Stimulated activated CD8-positive, alpha-beta memory T cell treated with anti-CD3 and anti-CD28 coated beads, Interleukin-7, amount 100 ng/mL, for 48 hours (primary cell): ENCODE measurements around the gene SELENOK.

ENCODE experiments used
- DNase-seq, 2 donors: peaks; one replicate each; pipeline ENCODE4 v3.0.0-alpha.2; 2020; ENCODE audit warnings: low read depth in 1 of 2; ENCODE audit errors: extremely low read depth in 1 of 2

SELENOK gene

GRCh38 chr3:53884623-53885022 is 7.0 kb downstream of the SELENOK start:
- no peak for DNase-seq

DNA sequence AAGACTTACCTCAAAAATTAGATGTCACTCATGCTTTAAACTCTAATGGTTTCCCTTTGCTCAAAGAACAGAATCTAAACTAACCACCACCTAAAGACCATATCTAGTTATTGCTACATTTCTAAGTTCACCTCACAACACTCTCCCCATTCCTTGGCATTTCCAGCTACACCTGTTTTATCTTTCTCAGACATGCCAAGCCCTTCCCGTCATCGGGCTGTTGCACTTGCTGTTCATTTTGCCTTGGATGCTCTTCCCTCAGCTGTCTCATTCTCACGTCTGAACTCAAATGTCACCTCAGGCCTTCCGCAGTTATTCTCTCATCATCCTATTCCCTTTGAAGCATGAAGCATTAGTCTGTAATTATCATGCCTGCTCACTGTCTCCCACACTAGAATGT is 8.7 kb downstream of the SELENOK start:
- no peak for DNase-seq

GRCh38 chr3:53881691-53882593 is 9.7 kb downstream of the SELENOK start, which contains the start of gene ACTR8:
Gene ACTR8, minus strand, starts transcription at chr3:53882152. Its CDS starts 51 bp downstream, at chr3:53882101.
- DNase-seq: peak; percentile 69 to 74

GRCh38 chr3:53880396-53881345 is 11.0 kb downstream of the SELENOK start:
- DNase-seq: no peak

DNA sequence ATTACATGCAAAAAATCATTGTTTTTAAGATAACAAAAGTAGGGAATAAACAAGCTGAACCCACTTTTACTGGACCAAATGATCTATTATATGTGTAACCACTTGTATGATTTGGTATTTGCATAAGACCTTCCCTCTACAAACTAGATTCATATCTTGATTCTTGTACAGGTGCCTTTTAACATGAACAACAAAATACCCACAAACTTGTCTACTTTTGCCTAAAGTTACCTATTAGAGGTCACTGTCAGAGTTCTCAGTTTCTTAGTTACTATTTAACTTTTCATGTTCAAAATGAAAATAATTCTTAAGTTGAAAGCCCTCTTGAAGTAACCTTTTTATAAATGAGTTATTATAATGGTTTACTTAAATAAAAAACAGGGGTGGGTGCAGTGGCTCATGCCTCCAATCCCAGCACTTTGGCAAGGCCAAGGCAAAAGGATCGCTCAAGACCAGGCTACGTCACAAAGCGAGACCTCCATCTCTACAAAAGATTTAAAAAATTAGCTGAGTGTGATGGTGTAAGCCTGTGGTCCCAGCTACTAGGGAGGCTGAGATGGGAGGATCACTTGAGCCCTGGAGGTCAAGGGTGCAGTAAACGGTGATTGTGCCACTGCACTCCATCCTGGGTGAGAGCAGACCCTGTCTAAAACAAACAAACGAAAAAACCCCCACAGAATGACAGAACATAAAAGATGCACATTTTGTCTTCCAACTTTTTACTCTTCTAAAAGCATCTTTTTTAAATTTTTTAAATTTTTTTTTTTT is 25.7 kb downstream of the SELENOK start:
- no peak for DNase-seq

DNA sequence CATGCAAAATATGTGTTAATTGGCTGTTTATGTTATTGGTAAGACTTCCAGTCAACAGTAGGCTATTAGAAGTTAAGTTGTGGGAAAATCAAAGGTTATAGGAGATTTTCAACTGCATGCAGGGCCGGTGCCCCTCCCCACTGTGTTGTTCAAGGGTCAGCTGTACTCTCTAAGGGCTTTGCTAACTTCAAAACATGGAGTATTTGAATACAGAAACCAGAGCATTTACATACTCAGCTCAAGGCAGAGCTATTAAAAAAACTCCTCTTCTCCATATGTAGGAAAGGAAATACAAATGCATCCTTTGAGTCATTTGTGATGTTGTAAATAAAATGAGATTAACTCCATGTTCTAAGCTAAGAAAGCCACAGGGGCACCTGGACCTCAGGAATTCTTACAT is 28.5 kb downstream of the SELENOK start:
- DNase-seq: no peak

DNA sequence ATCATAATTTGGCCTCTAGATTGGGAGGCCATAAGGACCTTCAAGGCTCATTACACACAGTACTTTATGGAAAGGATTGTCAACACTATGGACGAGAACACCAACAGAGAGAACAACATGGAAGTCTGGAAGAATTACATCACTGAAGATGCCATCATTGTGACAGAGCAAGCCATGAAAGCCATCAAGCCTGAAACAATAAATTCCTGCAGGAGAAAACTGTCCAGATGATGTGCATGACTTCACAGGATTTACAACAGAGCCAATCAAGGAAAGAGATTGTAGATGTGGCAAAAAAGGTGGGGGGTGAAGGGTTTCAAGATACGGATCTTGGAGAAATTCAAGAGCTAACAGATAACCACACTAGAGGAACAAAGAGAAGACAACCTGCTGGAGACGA is 29.4 kb downstream of the SELENOK start:
- no peak for DNase-seq

GRCh38 chr3:53860196-53860595 is 31.5 kb downstream of the SELENOK start:
- no peak for DNase-seq

DNA sequence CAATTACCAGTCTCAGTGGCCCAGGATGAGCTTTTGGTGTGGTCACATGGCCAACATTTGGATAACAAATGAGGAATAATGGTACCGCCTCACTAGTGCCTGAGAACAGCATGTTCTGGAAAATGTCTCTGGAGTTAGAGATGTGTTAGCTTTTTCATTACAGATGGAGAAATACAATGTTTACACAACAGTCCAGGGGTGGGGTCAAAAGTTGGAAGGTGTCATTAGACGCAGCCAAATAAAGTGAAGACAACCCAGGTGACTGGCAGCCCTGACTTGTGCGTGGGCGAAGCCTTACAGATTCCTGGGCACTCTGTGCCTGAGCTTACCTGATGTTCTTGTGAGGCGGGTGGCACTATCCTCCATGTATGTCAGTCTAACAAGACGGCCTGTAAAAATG is 32.5 kb downstream of the SELENOK start:
- DNase-seq: no peak

GRCh38 chr3:53858096-53858741 is 33.4 kb downstream of the SELENOK start:
- no peak for DNase-seq

DNA sequence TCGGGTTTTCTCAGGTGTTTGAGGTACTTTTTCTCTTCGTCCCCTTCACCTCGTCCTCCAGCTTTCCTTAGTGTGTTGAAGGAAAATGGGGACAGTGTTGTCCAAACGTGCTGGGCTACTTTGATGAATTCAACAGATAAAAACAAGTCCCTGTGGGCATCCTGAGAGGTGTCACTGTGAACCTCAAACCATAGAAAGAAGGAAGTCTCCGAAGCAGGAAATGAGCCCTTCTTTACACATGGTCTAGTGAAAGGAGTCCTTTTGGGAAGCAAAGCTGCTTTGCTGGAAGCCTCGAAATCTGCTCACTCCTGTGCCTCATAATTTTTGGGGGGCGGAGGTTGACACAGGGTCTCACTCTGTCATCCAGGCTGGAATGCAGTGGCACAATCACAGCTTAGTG is 34.7 kb downstream of the SELENOK start:
- DNase-seq: no peak

- no peak for DNase-seq
Measured at GRCh38 chr3:53850895-53851294, 40.8 kb downstream of the SELENOK start.

GRCh38 chr3:53849916-53850315 is 41.7 kb downstream of the SELENOK start:
- DNase-seq: no peak

- no peak for DNase-seq
Measured at GRCh38 chr3:53846851-53847155, 44.9 kb downstream of the SELENOK start.

DNA sequence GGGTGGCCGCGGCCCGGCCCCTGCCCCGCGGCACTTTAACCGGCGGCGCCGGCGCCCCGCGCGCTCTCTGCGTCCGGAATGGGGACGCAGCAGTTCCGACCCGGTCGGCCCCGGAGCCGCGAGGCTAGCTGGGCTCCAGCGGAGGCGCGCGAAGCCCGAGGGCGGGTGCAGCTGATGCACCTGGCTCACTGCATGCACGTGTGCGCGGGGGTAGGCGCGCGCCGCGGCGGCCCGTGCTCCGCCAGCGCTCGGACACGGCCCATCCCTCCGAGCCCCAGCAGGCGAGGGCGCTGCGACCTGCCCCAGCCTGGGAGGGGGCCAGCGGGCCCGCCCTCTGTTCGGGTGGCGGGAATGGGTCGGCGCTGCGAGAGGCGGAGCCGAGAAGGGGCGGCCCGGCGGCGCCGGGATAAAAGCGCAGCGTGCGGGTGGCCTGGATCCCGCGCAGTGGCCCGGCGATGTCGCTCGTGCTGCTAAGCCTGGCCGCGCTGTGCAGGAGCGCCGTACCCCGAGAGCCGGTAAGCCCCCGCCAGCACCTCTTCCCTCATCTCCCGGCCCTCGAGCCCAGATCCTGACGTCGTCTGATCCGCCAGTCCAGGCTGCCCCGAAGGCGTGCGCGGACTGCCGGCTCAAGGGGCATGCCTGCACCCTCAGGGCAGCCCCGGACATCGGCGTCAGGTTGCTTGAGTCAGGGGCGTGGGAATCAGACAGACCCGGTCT is 45.4 kb downstream of the SELENOK start, which contains the start of the genes CHDH and IL17RB:
Gene CHDH, minus strand, starts transcription at position 286 of the 717 bp plus-strand sequence. CDS start 22,411 bp downstream, outside the sequence.
Gene IL17RB, plus strand, starts transcription at position 435 of the 717 bp plus-strand sequence. Its CDS starts 21 bp downstream, at position 456.
- no peak for DNase-seq

DNA sequence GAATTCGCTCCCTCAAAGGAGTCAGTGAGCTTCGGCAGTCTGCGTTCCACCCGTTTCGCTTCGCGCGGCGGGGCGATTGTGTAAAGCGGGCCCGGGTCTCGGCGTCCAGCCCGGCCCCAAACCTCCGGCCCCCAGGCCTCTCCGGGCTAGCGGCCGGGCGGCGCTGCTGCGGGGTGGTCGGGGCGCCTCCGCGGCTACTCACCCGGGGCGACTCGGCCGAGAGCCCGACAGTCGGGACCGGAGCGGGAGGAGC is 45.9 kb downstream of the SELENOK start:
- no peak for DNase-seq

GRCh38 chr3:53845103-53845880 is 46.4 kb downstream of the SELENOK start:
- DNase-seq: no peak

GRCh38 chr3:53844262-53845102 is 47.2 kb downstream of the SELENOK start:
- no peak for DNase-seq
